Stimulated activated CD4-positive, alpha-beta T cell treated with anti-CD3 and anti-CD28 coated beads, Interleukin-15, amount 100 ng/mL, for 48 hours (primary cell): ENCODE data around the gene SHISA3.
"Not testable (repeated sequence)": the region's sequence is repeated elsewhere in the genome, so short reads cannot be mapped to it uniquely, and the experiment has no call there.

ENCODE experiments used
- DNase-seq, 2 donors: peaks; one replicate each; pipeline ENCODE4 v3.0.0-alpha.2; 2020; ENCODE audit warnings: low read depth in 2 of 2

Gene SHISA3

DNA sequence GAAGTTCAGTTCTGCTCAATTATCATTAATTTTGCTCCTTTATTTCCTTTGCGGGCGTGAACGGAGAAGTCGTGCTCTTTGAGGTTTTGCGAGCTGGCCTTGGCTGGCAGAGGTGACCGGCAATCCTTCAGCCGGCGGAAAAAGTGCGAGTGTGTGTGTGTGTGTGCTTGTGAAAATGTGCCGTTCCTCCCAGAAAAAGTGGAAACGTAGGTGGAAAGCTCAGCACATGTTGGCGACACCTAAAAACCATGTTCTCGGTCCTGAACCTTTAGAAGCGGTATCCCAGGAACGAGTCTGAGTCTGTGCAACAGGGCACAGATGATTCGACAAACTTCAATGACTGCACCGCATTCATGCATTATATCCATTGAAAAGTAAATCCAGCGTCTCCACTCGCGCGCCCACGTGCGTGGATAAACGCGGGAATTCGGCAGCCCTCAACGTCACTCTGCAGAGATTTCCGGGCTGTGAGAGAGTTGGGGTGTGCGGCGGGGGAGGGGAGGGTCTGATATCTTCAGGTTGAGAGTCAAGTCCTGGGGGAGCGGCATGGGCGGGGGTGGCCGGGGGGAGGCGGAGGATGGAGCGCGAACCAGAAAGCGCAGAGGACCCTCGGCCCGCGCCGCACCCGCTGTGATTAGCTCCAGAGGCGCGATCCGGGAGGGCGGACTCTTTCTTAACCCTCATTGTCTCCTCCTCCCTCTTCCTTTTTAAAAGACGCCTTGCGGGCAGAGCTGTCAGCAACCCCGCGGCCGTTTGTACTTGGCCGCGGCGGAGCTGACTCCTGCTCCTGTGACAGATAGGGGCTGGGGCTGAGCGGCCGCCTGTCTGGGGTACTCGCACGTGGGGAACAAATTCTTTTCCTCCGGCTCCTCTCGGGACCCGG is at the start of gene SHISA3:
Gene SHISA3 (plus strand): TSS at position 737 of the 883 bp plus-strand sequence. CDS start 569 bp downstream, outside the sequence.
- DNase-seq = no peak

DNA sequence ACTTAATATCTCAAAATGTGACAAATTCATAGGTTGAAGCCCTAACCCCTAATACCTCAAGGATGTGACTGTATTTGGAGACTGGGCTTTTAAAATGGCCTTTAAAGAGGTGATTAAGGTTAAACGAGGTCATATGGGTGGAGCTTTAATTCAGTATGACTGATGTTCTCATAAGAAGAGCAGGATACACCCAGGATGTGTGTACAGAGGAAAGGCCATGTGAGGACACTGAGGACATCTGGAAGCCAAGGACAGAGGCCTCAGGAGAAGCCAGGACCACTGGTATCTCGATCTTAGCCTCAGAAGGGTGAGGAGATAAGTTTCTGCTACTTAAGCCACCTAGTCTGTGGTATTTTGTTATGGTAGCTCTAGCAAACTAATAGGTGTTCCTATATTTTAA is 49.0 kb upstream of the SHISA3 start:
- no peak for DNase-seq

DNA sequence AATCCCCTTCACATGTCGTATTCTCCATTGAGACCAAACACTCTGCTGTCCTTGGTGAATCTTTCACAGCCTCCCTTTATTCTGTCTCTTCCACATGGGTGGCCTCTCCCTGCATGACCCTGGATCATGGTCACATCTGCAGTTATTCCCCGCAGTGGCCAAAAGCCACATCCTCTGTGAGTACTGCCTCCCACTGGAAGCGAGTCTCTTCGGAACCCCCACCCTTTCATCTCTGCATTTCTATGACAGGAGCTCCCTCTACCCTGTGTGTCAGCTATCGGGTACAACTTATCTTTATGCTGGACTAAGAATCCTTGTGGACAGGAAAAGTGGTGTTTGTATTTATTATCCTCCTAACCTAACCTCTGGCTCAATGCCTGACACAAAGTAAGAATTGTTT is 48.6 kb upstream of the SHISA3 start:
- no peak for DNase-seq

DNA sequence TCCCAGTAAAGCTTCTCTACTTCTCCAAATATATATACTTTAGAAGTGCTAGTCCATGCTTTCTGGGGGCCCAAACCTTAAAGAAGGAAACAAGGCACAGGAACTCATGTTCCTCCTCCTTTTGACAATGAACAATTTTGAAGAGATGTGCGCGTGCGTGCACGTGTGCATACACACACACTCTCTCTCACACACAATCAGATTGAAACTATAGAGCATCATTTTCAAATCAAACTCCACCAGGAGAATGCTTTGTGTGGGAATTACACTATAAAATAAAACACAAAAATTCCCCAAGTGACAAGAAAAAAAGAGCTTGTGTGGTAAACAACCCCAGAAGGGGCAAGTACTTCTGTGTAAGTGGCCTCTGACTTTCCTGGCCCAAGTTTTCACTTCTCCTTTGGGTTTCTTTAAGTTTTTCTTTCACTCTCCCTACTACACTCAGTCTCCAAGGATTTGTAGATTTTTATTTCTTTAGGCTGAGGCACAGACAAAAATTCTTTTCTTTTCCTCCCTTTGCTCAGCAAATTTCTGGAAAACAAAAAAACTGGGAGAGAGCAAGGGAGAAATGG is 46.6 kb upstream of the SHISA3 start:
- no peak for DNase-seq

DNA sequence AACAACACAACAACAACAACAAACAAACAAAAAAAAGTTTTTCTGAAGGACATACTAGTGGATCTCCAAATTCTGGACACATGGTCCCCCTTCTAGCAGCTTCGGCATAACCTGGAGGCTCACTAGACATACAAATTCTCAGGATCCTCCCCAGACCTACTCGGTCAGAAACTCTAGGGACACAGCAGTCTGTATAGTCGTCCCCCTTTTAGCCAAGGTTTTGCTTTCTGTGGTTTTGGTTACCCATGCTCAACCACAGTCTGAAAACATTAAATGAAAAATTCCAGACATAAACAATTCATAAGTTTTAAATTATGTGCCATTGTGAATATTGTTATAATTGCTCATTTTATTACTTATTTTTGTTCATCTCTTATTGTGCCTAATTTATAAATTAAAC is 45.2 kb upstream of the SHISA3 start:
- no peak for DNase-seq

DNA sequence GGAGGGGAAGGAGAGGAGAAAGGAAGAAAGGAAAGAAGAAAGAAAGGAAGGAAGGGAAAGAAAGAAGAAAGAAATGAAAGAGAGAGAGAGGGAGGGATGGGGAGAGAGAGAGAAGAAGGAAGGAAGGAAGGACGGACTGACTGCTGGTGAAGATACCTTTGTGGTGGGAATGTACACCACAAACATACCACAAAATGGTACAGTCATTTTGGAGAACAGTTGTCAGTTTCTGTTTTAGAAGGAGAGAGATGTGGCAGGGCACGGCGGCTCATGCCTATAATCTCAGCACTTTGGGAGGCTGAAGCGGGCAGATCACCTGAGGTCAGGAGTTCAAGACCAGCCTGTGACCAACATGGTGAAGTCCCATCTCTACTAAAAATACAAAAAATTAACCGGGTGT is 40.0 kb upstream of the SHISA3 start:
- DNase-seq = no peak

DNA sequence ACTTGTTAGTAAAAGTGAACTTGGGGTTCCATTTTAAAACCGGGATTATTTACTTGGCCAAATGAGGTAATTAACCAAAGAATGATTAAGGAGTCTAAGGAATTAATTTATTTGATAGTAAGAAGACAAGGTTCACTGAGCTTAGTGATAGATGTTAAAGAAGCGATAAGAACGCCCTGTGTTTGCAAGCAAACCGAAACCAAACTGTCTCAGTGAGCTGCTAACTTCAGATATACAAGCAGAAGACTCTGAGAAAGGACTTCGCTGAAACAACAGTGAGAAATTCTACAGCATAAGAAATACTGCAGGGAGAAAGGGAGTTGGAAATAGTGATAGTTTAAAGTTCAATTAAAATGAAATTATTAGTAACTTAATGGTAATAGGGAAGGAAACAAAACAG is 37.6 kb upstream of the SHISA3 start:
- no peak for DNase-seq

DNA sequence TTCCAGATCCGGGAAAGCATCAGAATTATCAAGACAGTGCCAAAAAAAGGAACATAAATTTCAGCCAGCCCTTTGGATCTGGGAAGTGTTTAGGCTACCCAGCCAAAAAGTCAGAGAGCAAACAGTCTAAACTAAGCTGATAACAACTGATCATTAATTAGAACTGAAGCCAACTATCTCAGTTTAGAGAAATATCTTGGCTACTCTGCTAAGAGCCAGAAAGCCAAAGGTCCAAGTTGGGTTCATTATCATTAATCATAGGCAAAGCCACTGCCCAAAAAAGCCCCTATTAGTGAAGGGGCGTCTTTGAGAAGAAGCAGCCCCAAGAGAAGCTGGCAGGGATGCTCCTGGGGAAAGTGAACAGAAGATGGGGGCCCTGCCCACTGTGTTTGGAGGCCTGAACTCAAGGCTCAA is 37.0 kb upstream of the SHISA3 start:
- DNase-seq = no peak

DNA sequence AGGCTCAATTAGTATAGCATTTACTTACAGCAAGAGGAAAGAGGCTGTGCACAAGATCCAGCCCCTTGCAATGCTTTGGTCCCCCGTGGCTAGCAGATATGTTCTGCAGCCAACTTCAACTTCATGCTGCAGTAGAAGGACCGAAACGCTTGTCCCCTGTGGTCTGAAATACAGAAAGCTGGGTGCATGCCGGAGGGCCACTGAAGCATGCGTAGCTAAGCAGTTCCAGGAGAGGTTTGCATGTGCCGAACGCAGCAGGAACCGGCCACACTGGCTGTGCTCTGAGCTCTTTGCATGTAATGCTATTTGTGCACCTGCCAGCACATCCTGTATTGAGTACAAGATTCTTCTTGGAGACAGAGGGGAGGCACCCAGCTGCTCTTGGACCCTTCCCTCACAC is 35.8 kb upstream of the SHISA3 start:
- no peak for DNase-seq

DNA sequence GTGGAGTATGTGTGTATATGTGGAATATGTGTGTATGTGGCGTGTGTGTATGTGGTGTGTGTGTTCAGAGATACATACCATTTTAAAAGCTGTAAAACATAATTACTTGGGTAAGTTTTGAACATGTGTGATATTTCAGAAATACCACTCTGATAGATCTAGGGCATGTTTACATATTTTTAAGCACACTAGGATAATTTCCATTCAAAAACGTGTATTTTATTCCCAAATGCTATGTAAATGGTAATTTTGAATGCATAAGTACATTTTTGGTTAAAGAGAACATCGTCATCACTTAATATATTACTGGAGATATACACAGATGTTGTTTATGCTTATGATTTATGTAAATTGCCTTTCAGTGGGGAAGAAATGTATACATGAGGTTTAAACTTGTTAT is 34.7 kb upstream of the SHISA3 start:
- no peak for DNase-seq

DNA sequence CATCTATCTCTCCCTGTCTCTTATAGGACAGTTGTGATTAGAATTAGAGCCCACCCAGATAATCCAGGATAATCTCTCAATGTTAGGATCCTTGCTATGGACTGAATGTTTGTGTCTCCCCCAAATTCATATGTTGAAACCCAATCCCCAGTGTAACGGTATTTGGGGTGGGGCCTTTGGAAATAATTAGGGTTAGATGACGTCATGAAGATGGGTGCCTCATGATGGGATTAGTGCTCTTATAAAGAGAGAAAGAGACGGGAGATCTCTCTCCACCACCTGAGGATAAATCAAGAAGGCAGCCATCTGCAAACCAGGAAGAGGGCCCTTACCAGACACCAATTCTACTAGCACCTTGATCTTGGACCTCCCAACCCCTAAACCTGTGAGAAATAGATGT is 33.7 kb upstream of the SHISA3 start:
- no peak for DNase-seq

DNA sequence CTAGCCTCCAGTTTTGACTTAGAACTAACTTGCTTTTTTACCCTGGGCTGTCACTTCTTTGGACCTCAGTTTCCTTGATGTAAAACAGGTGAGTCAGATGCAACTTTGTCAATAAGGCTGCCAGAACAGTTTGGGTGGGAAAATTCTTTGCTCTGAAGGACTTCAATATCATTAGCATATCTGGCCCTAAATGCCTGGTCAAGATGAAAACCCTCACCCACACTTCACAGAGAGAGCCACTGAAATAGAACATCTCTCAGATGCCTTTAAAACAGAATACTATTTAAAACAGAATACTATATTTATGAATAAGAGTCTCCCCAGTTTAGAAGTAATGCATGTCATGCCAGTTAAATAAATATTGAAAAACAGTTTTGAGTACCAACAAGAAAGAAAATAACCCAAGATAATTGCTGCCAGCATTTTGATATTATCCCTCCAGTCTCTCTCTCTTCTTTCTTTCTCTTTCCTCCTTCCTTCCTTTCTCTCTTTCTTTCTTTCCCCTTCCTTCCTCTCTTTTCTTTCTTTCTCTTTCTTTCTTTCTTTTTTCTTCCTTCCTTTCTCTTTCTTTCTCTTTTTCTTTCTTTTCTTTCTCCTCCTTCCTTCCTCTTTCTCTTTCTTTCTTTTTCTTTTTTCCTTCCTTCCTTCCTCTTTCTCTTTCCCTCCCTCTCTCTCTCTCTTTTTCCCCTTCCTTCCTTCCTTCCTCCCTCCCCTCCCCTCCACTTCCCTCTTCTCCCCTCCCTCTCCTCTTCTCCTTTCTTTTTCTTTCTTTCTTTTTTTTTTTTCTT is 32.8 kb upstream of the SHISA3 start:
- DNase-seq = no peak

DNA sequence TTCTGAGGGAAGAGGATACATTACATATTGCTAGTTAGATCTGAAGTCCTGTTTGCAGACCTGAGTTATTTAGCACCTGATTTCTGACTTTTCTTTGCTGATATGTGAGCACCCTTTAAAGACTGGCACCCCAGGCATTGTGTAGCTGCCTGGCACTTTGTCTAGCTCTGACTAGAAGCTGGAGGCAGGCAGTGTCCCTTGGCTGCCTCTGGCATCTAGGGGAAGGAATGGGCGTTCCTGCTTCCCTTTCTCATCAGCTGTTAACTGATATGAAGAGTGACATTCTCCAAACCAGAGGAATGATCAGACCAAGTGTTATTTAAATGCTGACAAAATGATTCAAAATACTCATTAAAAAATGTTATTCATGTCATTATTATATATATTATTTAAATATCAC is 30.3 kb upstream of the SHISA3 start:
- DNase-seq = no peak

DNA sequence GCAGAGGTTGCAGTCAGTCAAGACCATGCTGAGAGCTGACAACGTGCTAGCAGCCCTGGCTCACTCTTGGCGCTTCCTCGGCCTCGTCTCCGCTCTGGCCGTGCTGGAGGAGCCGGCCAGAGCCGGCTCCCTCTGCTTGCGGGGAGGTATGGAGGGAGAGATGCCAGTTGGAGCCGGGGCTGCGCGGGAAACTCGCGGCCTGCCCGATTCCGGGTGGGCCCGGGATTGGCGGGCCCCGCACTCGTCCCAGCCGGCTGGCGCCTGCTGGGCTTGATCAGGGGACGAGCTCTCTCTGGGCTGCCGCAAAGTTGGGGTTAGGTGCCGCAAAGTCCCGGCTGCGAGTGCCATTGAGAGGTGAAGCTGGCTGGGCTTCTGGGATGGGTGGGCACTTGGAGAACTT is 27.8 kb upstream of the SHISA3 start:
- DNase-seq = no peak

DNA sequence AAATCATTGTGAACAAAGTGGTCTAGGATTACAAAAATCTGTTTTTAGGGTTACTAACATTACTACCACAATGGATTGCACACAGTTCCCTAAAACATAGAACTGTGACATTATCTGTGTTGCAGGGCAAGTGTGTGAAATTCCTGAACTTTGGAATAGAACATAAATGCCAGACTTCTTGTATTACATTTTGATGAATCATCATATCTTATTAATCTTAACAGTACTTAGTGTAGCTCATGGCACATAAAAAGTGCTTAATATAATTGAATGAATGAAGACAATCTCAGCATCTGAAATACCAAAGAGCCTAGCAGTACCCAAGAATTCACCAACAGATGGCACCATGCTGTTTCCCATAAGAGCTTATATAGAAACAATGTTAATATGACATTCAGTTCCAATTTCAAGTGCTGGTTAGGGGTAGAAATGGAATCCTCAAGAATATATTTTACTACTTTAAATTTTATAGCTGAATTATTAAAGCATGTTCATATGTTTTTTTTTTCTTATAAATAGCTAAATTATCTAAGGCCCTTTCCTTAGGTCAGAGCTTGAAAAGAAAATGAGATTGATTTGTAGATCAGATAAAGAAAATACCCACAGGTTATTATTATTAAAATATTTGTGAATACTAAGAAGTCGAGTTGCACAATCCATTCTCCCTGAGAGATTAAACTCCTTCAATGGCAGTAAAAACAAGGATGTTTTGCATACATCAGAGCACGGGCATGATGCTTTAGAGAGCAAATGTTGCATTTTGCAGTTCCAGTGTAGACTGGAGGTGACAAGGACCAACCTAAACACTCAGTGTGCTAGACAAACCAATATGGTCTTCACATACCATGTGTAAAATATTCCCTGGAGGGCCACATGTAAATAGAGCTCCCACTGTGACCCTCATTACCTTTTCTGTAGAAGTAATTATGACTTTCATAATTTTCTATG is 25.7 kb upstream of the SHISA3 start:
- DNase-seq = no peak

DNA sequence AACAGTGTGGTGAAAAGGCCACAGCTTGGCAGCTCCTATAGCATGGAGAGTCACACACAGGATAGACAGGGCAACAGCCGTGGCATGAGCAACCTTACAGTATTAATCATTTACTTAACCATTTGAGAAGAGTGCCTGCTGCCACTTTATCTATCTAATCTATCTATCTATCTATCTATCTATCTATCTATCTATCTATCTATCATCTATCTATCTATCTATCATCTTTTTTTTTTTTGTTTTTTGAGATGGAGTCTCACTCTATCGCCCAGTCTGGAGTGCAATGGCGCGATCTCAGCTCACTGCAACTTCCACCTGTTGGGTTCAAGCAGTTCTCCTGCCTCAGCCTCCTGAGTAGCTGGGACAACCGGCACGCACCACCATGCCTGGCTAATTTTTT is 25.0 kb upstream of the SHISA3 start:
- not testable (repeated sequence) for DNase-seq

DNA sequence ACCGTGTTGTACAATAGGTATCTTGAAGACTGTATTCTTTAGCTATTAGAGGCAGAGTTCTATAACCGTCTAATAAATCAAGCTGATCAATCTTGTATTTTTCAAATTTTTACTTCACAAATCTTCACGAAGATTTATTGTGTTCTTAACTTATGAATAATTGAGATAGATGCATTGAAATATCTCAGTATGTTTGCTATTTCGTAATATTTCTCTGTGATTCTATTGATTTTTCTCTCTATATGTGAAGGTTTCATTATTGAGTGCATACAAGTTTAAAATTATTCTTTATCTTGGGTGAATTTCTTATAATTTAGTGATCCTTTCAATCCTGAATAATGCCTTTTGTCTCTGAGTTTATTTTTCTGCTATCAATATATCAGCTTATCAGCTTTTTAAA is 19.8 kb upstream of the SHISA3 start:
- no peak for DNase-seq

DNA sequence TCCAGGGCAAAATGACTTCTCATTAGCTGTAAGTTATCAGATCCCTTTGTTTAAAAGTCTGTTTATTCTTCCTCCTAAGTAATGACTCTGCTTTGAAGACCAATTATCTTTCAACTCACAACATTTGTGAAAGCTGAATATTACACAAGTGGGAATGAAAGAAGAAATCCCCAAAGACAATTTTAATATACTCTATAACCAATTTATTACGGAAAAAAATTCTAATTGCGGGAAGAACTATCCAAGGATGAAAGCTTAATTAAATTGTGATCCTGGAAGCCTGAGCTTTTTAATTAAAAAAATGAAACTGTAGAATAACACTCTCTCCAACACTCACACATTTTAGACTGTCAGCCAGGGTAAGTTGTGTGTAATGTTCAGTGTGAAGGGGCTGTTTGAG is 15.6 kb upstream of the SHISA3 start:
- DNase-seq = no peak

DNA sequence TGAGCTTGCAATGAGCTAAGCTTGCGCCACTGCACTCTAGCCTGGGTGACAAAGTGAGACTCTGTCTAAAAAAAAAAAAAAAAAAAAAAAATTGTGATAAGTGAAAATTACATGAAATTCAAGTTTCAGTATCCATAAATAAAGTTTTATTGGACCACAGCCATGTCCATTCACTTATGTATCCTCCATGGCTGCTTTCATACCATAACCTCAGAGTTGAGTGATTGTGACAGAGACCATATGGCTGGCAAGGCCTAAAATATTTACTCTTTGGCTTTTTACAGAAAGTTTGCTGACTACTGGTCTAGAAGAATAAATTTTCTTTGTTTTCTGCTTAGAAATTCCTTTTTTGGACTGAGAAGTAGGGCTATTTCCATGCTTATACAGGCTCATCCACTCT is 11.8 kb upstream of the SHISA3 start:
- no peak for DNase-seq

DNA sequence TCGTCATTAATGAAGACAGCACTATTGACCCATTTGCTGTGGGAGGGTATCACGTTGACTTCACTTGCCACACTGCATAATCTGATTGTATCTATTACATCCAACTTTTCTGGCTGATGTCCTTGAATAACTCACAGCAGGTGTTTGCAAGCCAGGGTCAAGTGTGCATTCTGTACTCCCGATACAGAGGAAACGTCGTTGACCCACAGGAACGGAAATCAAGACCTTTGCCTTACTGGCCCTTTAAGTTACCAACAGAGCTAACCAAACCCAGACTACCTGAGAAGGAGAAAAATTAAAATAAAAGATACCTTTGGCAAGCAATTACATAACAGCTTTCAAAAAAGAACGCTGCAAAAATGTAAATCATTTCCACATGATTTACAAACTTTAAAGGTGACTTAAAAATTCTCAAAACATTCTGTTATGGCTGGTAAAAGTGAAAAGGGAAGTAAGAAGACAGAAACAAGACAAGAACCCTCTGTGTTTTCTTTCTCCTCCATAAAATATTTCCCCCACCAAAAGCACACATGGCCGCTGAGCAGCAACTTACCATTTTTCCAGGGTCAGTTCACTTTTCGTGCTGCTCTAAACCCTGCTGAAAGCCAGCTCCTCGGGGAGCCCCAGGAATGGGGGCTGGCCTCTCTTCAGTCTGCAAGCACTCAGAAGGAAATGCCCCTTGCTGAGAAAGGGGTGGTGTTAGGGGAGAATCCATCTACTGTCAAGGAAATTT is 6.5 kb upstream of the SHISA3 start:
- DNase-seq = no peak

DNA sequence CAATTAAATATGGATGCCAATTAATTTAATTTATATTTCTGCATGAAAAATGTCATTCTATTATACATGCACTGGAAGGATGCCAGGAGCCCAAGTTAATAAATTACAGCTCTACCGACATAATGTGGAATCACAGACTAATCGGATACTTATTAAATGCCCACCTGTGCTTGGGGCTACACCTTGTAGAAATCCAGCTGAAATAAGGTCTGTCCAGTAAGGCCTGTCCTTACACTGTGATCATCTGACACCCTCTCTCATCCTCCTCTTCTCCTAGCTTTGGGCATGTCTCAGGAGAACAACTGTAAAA is 6.0 kb upstream of the SHISA3 start:
- DNase-seq = no peak
